Cardiac fibroblast (primary cell): ENCODE results near the gene NOX5.

Experiments used
- DNase-seq, 2 donors: peaks; one replicate each; pipeline versions ENCODE4 v3.0.0 to v3.0.0-alpha.2; 2010; ENCODE audit warnings: low read depth in 2 of 2
- H3K4me3 ChIP-seq, 2 donors: replicated peaks in 1 of 2; 1 replicate in 1 of 2; 2 replicates in 1 of 2; pipeline ENCODE4 v1.5.1; 2011; ENCODE audit warnings: low read depth in 2 of 2, low read length in 2 of 2, mild to moderate bottlenecking in 2 of 2, moderate library complexity in 1 of 2
- CTCF ChIP-seq: IDR thresholded peaks from one replicate; pipeline ENCODE4 v1.5.1; 2011; ENCODE audit warnings: low read depth, mild to moderate bottlenecking, low read length, inconsistent platforms

NOX5 gene

GRCh38 chr15:69082554-69082953, 68.1 kb downstream of the NOX5 start:
- H3K4me3 ChIP-seq: no peak overlapping the region
- no peak for DNase-seq
- no peak for TF ChIP-seq CTCF

GRCh38 chr15:69084404-69085030, 70.0 kb downstream of the NOX5 start:
- no peak for TF ChIP-seq CTCF
- no peak for DNase-seq
- no peak overlapping the region for H3K4me3 ChIP-seq

GRCh38 chr15:69085325-69086081, 71.0 kb downstream of the NOX5 start:
- DNase-seq: no peak
- TF ChIP-seq CTCF: no peak
- no peak overlapping the region for H3K4me3 ChIP-seq

GRCh38 chr15:69086427-69087204, 72.1 kb downstream of the NOX5 start:
- no peak for DNase-seq
- TF ChIP-seq CTCF: no peak
- no peak overlapping the region for H3K4me3 ChIP-seq

GRCh38 chr15:69087366-69087976, 73.0 kb downstream of the NOX5 start:
- DNase-seq: no peak
- no peak for TF ChIP-seq CTCF
- no peak overlapping the region for H3K4me3 ChIP-seq

GRCh38 chr15:69088300-69088965, 73.9 kb downstream of the NOX5 start:
- TF ChIP-seq CTCF: no peak
- no peak for DNase-seq
- no peak overlapping the region for H3K4me3 ChIP-seq
